H9 (cell line): ENCODE data around the gene MNAT1. TPM values are rescaled to one million over a fixed set of nuclear protein-coding genes. Genes with fewer than 3 reads are reported as not detected.

Experiments used
- DNase-seq: peaks from one replicate; pipeline ENCODE4 v3.0.0-alpha.2; 2017
- H2AFZ ChIP-seq: one replicate; pipeline ENCODE4 v1.6.1; 2013; ENCODE audit warnings: mild to moderate bottlenecking, low read length, control low read depth, moderate library complexity
- H2AK5ac ChIP-seq: 2 replicates; pipeline ENCODE4 v1.6.1; 2013; ENCODE audit warnings: low read length, control low read depth, mixed read lengths; ENCODE audit not compliant: insufficient read length
- H2BK120ac ChIP-seq: one replicate; pipeline ENCODE4 v1.6.1; 2013; ENCODE audit warnings: low read depth, mild to moderate bottlenecking, low read length, control low read depth, inconsistent platforms; ENCODE audit not compliant: poor library complexity, severe bottlenecking
- H2BK12ac ChIP-seq: 2 replicates; pipeline ENCODE4 v1.6.1; 2013; ENCODE audit warnings: low read length, control low read depth, mixed read lengths, low read depth; ENCODE audit not compliant: insufficient read length
- H2BK15ac ChIP-seq: 2 replicates; pipeline ENCODE4 v1.6.1; 2013; ENCODE audit warnings: low read depth, low read length, control low read depth
- H2BK20ac ChIP-seq: one replicate; pipeline ENCODE4 v1.6.1; 2013; ENCODE audit warnings: low read depth, mild to moderate bottlenecking, low read length, control low read depth, inconsistent platforms; ENCODE audit not compliant: poor library complexity, severe bottlenecking
- H2BK5ac ChIP-seq: 2 replicates; pipeline ENCODE4 v1.6.1; 2013; ENCODE audit warnings: low read length, control low read depth, mixed read lengths; ENCODE audit not compliant: insufficient read length
- H3K14ac ChIP-seq: 2 replicates; pipeline ENCODE4 v1.6.1; 2013; ENCODE audit warnings: low read length, control low read depth; ENCODE audit not compliant: insufficient read depth
- H3K18ac ChIP-seq: 2 replicates; pipeline ENCODE4 v1.6.1; 2013; ENCODE audit warnings: low read depth, mild to moderate bottlenecking, mixed read lengths, low read length, control low read depth; ENCODE audit not compliant: insufficient read length
- H3K23ac ChIP-seq: 2 replicates; pipeline ENCODE4 v1.6.1; 2013; ENCODE audit warnings: low read length, control low read depth, mixed read lengths, low read depth; ENCODE audit not compliant: insufficient read length
- H3K23me2 ChIP-seq: 2 replicates; pipeline ENCODE4 v1.6.1; 2013; ENCODE audit warnings: low read depth, mild to moderate bottlenecking, mixed read lengths, low read length, control low read depth; ENCODE audit not compliant: insufficient read length, poor library complexity, severe bottlenecking
- H3K27ac ChIP-seq: 2 replicates; pipeline ENCODE4 v1.5.1; 2013; ENCODE audit warnings: low read length, control low read depth, mixed read lengths, low read depth; ENCODE audit not compliant: insufficient read length
- H3K27me3 ChIP-seq: 2 replicates; pipeline ENCODE4 v1.6.1; 2013; ENCODE audit warnings: low read length, control low read depth, inconsistent platforms; ENCODE audit not compliant: insufficient read depth
- H3K4ac ChIP-seq: 2 replicates; pipeline ENCODE4 v1.6.1; 2013; ENCODE audit warnings: low read depth, mild to moderate bottlenecking, control low read depth, inconsistent platforms, low read length, moderate library complexity
- H3K4me1 ChIP-seq: 2 replicates; pipeline ENCODE4 v1.6.1; 2013; ENCODE audit warnings: low read length, control low read depth, inconsistent platforms; ENCODE audit not compliant: insufficient read depth
- H3K4me2 ChIP-seq: 2 replicates; pipeline ENCODE4 v1.6.1; 2013; ENCODE audit warnings: low read length, control low read depth, mixed read lengths; ENCODE audit not compliant: insufficient read length, insufficient read depth
- H3K56ac ChIP-seq: 2 replicates; pipeline ENCODE4 v1.6.1; 2013; ENCODE audit warnings: low read depth, mild to moderate bottlenecking, mixed read lengths, low read length, control low read depth; ENCODE audit not compliant: insufficient read length
- H3K79me1 ChIP-seq: 2 replicates; pipeline ENCODE4 v1.6.1; 2013; ENCODE audit warnings: low read depth, mild to moderate bottlenecking, moderate library complexity, low read length, control low read depth, inconsistent platforms; ENCODE audit not compliant: insufficient read depth, poor library complexity, severe bottlenecking
- H3K79me2 ChIP-seq: 2 replicates; pipeline ENCODE4 v1.6.1; 2013; ENCODE audit warnings: low read length, control low read depth, inconsistent platforms; ENCODE audit not compliant: insufficient read depth
- H3K9ac ChIP-seq: 2 replicates; pipeline ENCODE4 v1.6.1; 2013; ENCODE audit warnings: low read length, control low read depth, mixed read lengths; ENCODE audit not compliant: insufficient read length; ENCODE audit errors: extremely low read depth
- H3K9me3 ChIP-seq: one replicate; pipeline ENCODE4 v1.6.1; 2013; ENCODE audit warnings: low read depth, low read length, inconsistent platforms; ENCODE audit not compliant: control insufficient read depth
- H3T11ph ChIP-seq: one replicate; pipeline ENCODE4 v1.6.1; 2013; ENCODE audit warnings: mild to moderate bottlenecking, low read length, control low read depth, inconsistent platforms
- H4K20me1 ChIP-seq: one replicate; pipeline ENCODE4 v1.6.1; 2013; ENCODE audit not compliant: control insufficient read depth, insufficient read length, insufficient read depth
- H4K5ac ChIP-seq: 2 replicates; pipeline ENCODE4 v1.6.1; 2013; ENCODE audit warnings: low read depth, mild to moderate bottlenecking, mixed read lengths, low read length, control low read depth; ENCODE audit not compliant: insufficient read length
- H4K8ac ChIP-seq: replicated peaks from 2 replicates; pipeline ENCODE4 v1.6.1; 2013; ENCODE audit warnings: low read length, control low read depth, mixed read lengths, low read depth; ENCODE audit not compliant: insufficient read length
- H4K91ac ChIP-seq: 2 replicates; pipeline ENCODE4 v1.6.1; 2013; ENCODE audit warnings: low read depth, mild to moderate bottlenecking, moderate library complexity, mixed read lengths, low read length, control low read depth; ENCODE audit not compliant: insufficient read length
- H3K27ac Mint-ChIP-seq, 3 experiments: 2 replicates in 2 of 3; 3 replicates in 1 of 3; pipeline ENCODE4 v1.8.0; 2020 to 2021; ENCODE audit warnings: mixed read lengths in 3 of 3, mild to moderate bottlenecking in 1 of 3, moderate library complexity in 1 of 3
- H3K27me3 Mint-ChIP-seq: 2 replicates; pipeline ENCODE4 v1.8.0; 2021; ENCODE audit warnings: low read depth, mild to moderate bottlenecking, moderate library complexity, mixed read lengths
- H3K36me3 Mint-ChIP-seq, 3 experiments: 2 replicates in 2 of 3; 3 replicates in 1 of 3; pipeline ENCODE4 v1.8.0; 2020 to 2021; ENCODE audit warnings: low read depth in 3 of 3, mixed read lengths in 3 of 3; ENCODE audit not compliant: insufficient read depth in 1 of 3
- H3K4me1 Mint-ChIP-seq, 2 experiments: 2 replicates each; pipeline ENCODE4 v1.8.0; 2020; ENCODE audit warnings: mixed read lengths in 2 of 2
- H3K4me3 Mint-ChIP-seq, 2 experiments: 2 replicates in 1 of 2; 3 replicates in 1 of 2; pipeline ENCODE4 v1.8.0; 2020 to 2021; ENCODE audit warnings: mild to moderate bottlenecking in 2 of 2, mixed read lengths in 2 of 2, moderate library complexity in 1 of 2
- H3K9me3 Mint-ChIP-seq, 2 experiments: 2 replicates in 1 of 2; 3 replicates in 1 of 2; pipeline ENCODE4 v1.8.0; 2020; ENCODE audit warnings: mild to moderate bottlenecking in 2 of 2, mixed read lengths in 2 of 2, moderate library complexity in 1 of 2
- CTCF ChIP-seq: fragments of 200-600 bp; sonication (generic); conservative IDR thresholded peaks from 3 replicates; pipeline ENCODE4 v1.8.0; 2021; ENCODE audit warnings: antibody characterized with exemption, mild to moderate bottlenecking
- WGBS: extraction: QIAGEN DNeasy Blood & Tissue Kit; methylation state at CpG from one replicate; pipeline ENCODE4 v1.1.7; 2013; ENCODE audit warnings: missing lambda C conversion rate, low lambda C conversion rate, mixed read lengths; ENCODE audit not compliant: insufficient read length; ENCODE audit errors: extremely low coverage; 5-methylcytosine and 5-hydroxymethylcytosine counted together
- total RNA-seq: library from RNA; stranded (reverse); gene quantifications from 2 replicates; pipeline ENCODE4 v1.2.1, GENCODE V29; 2021

Gene MNAT1
- total RNA-seq, 1 experiment from 2014 or later = 43.1 TPM

GRCh38 chr14:60695327-60695726 lies 39.2 kb upstream of the MNAT1 start:
- Histone ChIP-seq H2AK5ac (no peak overlapping the region), H3K79me2 (no peaks in the 10 kb centered on the region), H3K4me2 (no peak overlapping the region), H2BK15ac (no peak overlapping the region), H3K9me3 (no peaks in the 10 kb centered on the region), H3K23ac (no peak overlapping the region), H3K4ac (no peak overlapping the region), H2AFZ (no peak overlapping the region), H4K8ac (no peak overlapping the region), H3T11ph (no peak overlapping the region), H4K91ac (no peak overlapping the region), H2BK5ac (no peak overlapping the region), H3K79me1 (no peaks in the 10 kb centered on the region), H4K20me1 (no peaks in the 10 kb centered on the region), H2BK120ac (no peak overlapping the region), H3K27me3 (no peaks in the 10 kb centered on the region), H3K23me2 (no peaks in the 10 kb centered on the region), H2BK12ac (no peak overlapping the region), H2BK20ac (no peak overlapping the region), H4K5ac (no peak overlapping the region), H3K27ac (no peak overlapping the region), H3K56ac (no peak overlapping the region), H3K14ac (no peak overlapping the region), H3K9ac (no peak overlapping the region), H3K18ac (no peak overlapping the region), H3K4me1 (no peaks in the 10 kb centered on the region)
- H3K27ac Mint-ChIP-seq = no peak overlapping the region
- H3K4me3 Mint-ChIP-seq = no peak overlapping the region
- no peak for TF ChIP-seq CTCF
- peaks cover 4 to 5% of the 10 kb centered on the region in 2 experiments; a peak in 3 of 4 replicates for H3K4me1 Mint-ChIP-seq
- peaks cover 0 to 6% (median 0%) of the 10 kb centered on the region in 3 experiments; a peak in 4 of 7 replicates for H3K36me3 Mint-ChIP-seq
- no CpG with 5 or more reads among the region's 4 CpGs for WGBS
- DNase-seq = no peak
- no peaks in the 10 kb centered on the region for H3K27me3 Mint-ChIP-seq
- H3K9me3 Mint-ChIP-seq = peaks cover 7 to 11% of the 10 kb centered on the region in 2 experiments
